HG03025 (cell line): ENCODE results near the gene PPIF.
"Not testable (repeated sequence)": the region's sequence is repeated elsewhere in the genome, so short reads cannot be mapped to it uniquely, and the experiment has no call there.

Source experiments
- ATAC-seq: cut with Tn5 transposase; IDR thresholded peaks from one replicate; pipeline ENCODE4 v1.9.1; 2021; ENCODE audit warnings: mild to moderate bottlenecking, moderate library complexity; ENCODE audit not compliant: unreplicated experiment, low FRiP score

The PPIF gene

GRCh38 chr10:79328737-79329504, 18.3 kb upstream of the PPIF start:
- no peak for ATAC-seq

GRCh38 chr10:79329529-79329928, 17.7 kb upstream of the PPIF start:
- ATAC-seq = no peak

DNA sequence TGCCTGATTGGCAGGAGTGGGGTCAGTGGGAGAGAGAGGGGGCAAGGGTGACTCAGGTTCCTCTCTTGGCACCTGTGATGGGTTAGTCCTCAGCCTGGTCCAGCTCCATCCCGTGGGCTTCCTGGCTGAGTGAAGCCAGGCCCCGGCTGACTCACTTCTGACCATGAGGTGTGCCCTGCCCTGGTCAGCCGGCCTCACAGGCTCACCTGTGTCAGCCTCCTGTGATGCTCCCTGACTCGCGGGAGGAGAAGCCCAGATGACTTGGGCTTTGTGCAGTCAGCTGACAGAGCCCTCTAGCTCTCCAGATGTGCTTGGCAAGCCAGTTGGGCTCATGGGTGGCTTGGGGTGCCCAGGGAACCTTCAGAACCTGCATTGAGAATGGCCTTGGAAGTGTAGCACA, 16.0 kb upstream of the PPIF start:
- ATAC-seq = no peak

DNA sequence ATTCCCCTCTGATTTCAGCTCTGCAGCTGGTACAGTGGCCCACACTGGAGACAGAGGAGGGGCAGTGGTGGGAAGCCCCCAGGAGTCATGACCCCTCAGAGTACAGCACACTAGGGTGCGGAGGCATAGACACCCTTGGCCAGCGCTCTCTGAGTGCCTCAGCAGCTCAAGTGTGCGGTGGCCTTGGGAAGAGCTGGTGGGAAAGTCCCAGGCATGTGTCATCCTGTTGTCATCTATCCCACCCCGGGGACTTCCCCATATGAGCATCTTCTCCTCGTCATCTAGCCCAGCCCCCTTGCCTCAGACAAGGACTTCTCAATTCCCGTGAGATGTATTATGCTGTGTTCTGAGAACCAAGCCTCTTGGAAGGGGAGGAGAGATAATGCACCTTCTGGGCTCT, 15.6 kb upstream of the PPIF start:
- peak; percentile 59 for ATAC-seq

- not testable (repeated sequence) for ATAC-seq
Measured at GRCh38 chr10:79332610-79333315, 14.5 kb upstream of the PPIF start.

- ATAC-seq = no peak
Measured at GRCh38 chr10:79333513-79333912, 13.8 kb upstream of the PPIF start.

- no peak for ATAC-seq
Measured at GRCh38 chr10:79334573-79334972, 12.7 kb upstream of the PPIF start.

GRCh38 chr10:79335094-79335469, 12.2 kb upstream of the PPIF start:
- ATAC-seq = no peak

- ATAC-seq = no peak
Measured at GRCh38 chr10:79335470-79336235, 11.6 kb upstream of the PPIF start.

- ATAC-seq = no peak
Measured at GRCh38 chr10:79336276-79336675, 11.0 kb upstream of the PPIF start.

- no peak for ATAC-seq
Measured at GRCh38 chr10:79336739-79337138, 10.5 kb upstream of the PPIF start.

GRCh38 chr10:79337783-79338469, 9.3 kb upstream of the PPIF start:
- not testable (repeated sequence) for ATAC-seq

GRCh38 chr10:79339266-79339665, 8.0 kb upstream of the PPIF start:
- ATAC-seq = no peak

GRCh38 chr10:79340646-79341244, 6.5 kb upstream of the PPIF start:
- no peak for ATAC-seq

- no peak for ATAC-seq
Measured at GRCh38 chr10:79342295-79342761, 4.9 kb upstream of the PPIF start.

- ATAC-seq = no peak
Measured at GRCh38 chr10:79342811-79343561, 4.3 kb upstream of the PPIF start.

DNA sequence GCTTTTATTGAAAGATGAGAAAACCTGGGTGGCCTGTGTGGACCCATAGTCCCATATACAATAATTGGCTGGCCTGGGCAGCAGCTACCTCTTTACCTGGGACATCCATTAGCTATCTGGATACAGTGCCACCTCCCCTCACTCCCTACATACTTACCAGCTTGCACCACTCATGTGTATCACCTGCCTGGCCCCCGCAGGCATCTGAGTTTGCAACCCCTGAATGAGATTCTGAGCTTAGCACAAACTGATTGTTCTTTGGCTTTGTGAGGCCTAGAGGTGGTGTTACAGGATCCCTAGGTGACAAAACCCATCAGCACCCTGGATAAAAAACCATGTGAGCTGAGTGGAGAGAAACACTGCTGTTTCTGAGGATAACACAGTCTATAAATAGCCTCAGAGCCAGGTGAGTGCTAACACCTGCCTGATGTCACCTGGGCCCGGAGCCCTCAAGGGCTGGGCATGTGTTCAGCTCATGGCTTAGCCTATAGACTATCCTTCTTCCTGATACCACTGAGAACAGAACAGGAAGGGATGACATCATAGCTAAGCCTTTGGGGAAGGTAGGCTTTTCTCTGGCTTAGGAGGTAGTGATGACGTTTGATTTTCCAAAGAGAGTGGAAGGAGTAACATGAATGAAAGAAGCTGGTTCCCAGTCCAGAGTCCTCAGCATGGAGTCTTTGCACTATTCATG, 2.6 kb upstream of the PPIF start:
- ATAC-seq = no peak

DNA sequence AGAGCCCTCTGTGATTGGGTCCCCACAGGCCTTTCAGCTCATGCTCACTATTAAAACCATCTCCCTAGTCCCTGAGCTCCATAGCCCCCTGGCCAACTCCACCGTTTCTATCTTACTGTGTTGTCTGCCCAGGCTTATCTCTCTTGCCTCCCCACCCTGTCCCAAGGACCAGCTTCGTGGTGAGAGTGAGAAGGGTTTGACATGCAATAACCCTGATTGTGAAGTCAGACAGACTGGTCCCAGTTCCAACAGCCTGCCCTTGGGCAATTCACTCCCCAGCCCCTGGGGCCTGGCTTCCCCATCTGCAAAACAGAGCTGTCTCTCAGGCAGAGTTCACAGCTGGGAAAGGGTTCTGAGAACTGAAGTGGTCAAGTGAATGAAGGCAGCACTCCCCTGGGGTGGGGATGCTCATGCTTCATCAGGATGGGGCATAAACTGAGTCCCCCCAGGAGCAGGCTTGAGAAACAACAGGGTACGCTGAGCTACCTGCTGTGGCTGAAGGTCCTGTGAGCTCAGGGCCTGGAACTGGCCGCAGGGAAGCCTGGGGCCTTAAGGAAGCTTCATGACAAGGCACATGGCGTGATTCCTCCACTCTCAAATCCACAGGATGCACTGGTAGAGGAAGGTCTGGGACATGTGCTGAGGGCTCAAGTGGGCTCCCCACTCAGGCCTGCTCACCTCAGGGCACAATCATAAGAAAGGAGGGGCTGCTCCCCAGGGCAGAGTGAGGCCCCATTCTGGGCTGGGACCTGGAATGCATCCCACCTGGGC, 1.8 kb upstream of the PPIF start:
- no peak for ATAC-seq
